SU-DHL-6 (cell line): Measurements from ENCODE around the gene CTNND2.

Experiments
- CTCF ChIP-seq: fragments of 200-600 bp; sonication (generic); IDR thresholded peaks from one replicate; pipeline ENCODE4 v1.5.1; 2017; ENCODE audit warnings: antibody characterized with exemption, mild to moderate bottlenecking, low read length, moderate library complexity; ENCODE audit not compliant: insufficient read depth, poor library complexity, severe bottlenecking
- EZH2phosphoT487 ChIP-seq: fragments of 200-600 bp; sonication (generic), shearing (Covaris generic); conservative IDR thresholded peaks from 2 replicates; pipeline ENCODE4 v1.6.1; 2018; ENCODE audit warnings: mild to moderate bottlenecking, antibody characterized with exemption, low read length, moderate library complexity, mixed read lengths

DNA sequence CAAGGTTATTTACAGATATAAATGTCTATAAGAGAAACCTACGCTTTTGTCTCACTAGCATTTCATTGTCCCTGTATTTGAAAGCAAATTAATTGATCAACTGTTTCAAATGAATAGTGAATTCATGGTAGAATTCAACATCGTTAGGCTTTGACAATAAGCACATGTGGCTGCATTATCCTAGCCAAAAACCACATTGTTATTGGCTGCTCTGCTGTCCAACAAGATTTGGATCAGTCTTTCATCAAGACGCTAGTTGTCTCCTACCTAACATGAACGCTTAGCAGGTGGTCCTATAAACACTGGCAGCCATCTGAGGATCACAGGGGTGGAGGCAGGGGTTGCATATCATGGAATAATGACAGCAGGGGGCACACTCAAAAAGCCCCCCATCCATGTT lies 455.0 kb downstream of the CTNND2 start:
- no peak for TF ChIP-seq CTCF
- no peak for TF ChIP-seq EZH2phosphoT487
